Retinal pigment epithelial cell (primary cell): ENCODE measurements around the gene GTF2H3.

Experiments used
- DNase-seq: peaks from one replicate; pipeline ENCODE4 v3.0.0-alpha.2; 2010; ENCODE audit warnings: low read depth
- H3K4me3 ChIP-seq: 2 replicates; pipeline ENCODE4 v1.5.1; 2011; ENCODE audit warnings: mild to moderate bottlenecking, low read length, control low read depth, moderate library complexity
- TF ChIP-seq, protein P1 (sequence below): conservative IDR thresholded peaks from 2 replicates; pipeline ENCODE4 v1.5.1; 2011; ENCODE audit warnings: low read depth, low read length, control low read depth, inconsistent platforms

GTF2H3 gene

GRCh38 chr12:123617144-123617543, 16.5 kb upstream of the GTF2H3 start:
- no peak for DNase-seq
- TF ChIP-seq, protein P1, sequence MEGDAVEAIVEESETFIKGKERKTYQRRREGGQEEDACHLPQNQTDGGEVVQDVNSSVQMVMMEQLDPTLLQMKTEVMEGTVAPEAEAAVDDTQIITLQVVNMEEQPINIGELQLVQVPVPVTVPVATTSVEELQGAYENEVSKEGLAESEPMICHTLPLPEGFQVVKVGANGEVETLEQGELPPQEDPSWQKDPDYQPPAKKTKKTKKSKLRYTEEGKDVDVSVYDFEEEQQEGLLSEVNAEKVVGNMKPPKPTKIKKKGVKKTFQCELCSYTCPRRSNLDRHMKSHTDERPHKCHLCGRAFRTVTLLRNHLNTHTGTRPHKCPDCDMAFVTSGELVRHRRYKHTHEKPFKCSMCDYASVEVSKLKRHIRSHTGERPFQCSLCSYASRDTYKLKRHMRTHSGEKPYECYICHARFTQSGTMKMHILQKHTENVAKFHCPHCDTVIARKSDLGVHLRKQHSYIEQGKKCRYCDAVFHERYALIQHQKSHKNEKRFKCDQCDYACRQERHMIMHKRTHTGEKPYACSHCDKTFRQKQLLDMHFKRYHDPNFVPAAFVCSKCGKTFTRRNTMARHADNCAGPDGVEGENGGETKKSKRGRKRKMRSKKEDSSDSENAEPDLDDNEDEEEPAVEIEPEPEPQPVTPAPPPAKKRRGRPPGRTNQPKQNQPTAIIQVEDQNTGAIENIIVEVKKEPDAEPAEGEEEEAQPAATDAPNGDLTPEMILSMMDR = no peak
- no peak overlapping the region for H3K4me3 ChIP-seq

DNA sequence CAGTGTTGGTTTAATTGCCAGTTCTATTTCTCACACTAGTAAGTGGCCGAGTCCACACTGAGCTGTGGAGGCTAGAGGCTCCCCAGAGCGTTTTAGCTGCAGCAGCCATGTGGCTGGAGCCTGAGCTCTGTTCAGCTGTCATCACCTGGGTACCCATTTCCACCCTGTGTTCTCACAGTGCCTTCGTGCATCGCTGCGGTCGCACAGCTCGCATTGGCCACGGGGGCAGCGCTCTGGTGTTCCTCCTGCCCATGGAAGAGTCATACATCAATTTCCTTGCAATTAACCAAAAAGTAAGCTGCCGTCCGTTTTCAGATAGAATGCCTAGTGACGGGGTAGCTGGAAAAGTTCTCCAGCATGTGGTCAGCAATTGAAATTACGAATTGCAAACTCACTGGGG, 16.0 kb upstream of the GTF2H3 start:
- H3K4me3 ChIP-seq = no peak overlapping the region
- TF ChIP-seq, protein P1 = no peak
- DNase-seq = no peak

DNA sequence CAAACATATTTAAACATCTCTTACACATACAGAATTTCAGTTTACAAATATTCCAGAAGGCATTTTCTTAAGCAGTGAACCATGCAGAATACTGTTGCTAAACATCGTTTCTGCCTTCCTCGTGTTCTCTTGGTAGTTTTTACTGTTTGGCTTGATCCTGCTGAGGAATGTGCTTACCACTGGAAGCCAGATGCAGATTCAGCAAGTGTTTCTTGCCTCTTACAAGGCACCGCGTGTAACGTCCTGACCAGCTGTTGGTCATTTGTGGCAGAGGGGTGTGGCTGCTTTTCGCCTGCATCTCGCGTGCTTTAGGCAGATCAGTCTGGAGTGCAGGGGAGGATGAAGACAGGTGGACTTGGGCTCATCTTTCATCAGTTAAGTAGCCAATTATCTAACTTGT, 12.5 kb upstream of the GTF2H3 start:
- no peak for DNase-seq
- TF ChIP-seq, protein P1 = no peak
- no peak overlapping the region for H3K4me3 ChIP-seq

DNA sequence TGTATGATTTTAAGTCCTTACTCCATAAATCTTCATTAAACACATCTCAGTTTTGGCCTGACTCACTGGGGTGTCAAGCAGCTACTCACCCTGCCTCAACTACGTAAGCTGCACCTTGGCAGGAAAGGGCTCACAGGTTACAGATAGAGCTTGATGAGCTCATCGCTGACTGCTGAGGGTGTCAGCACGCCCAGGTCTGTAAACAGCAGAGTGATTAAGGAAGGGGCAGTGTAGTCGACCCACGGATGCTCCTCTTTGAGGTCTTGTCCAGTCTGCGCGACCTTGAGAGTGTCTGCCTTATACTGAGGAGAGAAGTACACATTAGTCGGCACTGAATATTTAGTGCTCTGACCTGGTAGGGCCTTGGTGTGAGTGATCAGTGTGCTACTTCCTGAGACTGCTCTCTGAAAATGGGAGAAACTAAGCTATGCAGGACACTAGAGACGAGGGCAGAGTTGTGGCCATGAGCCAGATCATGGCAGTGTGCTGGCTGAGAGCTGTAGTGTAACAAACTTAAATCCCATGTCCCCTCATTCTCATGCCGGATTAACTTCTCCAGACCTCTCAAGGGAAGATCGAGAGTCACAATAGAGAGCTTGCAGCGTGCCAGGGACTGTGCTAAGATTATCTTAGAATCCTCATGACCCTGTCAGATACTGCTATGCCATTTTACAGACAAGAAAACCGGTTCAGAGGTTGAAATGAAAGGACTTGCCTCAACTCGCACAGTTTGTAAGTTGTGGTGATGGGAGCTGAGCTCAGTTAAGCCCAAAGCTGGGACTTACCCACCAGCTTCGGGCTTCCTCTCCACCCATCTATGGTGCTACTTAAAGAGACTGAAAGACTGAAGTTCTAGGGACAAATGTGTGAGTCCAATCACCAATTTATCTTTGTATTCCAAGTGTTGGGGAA, 11.8 kb upstream of the GTF2H3 start:
- TF ChIP-seq, protein P1 = no peak
- no peak for DNase-seq
- no peak overlapping the region for H3K4me3 ChIP-seq

DNA sequence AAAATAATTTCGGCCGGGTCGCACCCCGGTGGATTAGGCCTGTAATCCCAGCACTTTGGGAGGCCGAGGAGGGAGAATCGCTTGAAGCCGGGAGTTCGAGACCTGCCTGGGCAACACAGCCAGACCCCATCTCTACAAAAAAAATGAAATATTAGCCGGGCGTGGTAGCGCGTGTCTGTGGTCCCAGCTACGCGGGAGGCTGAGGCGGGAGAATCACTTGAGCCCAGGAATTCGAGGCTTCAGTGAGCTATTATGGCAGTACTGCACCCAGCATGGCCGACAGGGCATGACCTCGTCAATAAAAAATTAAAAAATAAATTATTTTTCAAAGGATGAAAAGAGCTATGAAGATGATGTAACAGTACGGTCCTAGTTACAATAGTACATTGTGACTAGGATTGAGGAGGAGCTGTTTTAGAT, 523 bp downstream of the GTF2H3 start:
- no peak for DNase-seq
- TF ChIP-seq, protein P1 = no peak
- peak overlapping the region; percentile 83 for H3K4me3 ChIP-seq

GRCh38 chr12:123643911-123644310, 10.3 kb downstream of the GTF2H3 start:
- no peak for DNase-seq
- no peak overlapping the region for H3K4me3 ChIP-seq
- TF ChIP-seq, protein P1 = no peak

DNA sequence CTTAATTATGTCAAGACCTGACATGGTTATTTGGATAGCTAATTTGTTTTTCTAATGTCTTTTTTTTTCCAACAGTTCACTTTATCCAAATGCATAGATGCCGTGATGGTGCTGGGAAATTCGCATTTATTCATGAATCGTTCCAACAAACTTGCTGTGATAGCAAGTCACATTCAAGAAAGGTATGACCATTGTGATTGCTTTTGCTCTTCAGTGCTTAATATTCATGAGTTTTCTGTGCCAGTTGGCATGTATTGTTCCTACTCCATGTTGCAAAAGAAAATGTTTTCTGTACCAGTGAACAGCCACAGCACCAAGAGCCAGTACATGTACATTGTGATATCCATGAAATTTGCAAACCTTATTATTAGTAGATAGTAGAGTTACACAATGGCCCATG, 11.8 kb downstream of the GTF2H3 start:
- no peak overlapping the region for H3K4me3 ChIP-seq
- DNase-seq = no peak
- TF ChIP-seq, protein P1 = no peak
